GM21367 (cell line): ENCODE data around the gene TEP1.
A peak's percentile ranks its signal among the peaks of the same experiment; 100 is the strongest.
"Not testable (repeated sequence)": the region's sequence is repeated elsewhere in the genome, so short reads cannot be mapped to it uniquely, and the experiment has no call there.

Source experiments
- ATAC-seq: cut with Tn5 transposase; IDR thresholded peaks from one replicate; pipeline ENCODE4 v1.9.1; 2021; ENCODE audit not compliant: unreplicated experiment

The TEP1 gene

DNA sequence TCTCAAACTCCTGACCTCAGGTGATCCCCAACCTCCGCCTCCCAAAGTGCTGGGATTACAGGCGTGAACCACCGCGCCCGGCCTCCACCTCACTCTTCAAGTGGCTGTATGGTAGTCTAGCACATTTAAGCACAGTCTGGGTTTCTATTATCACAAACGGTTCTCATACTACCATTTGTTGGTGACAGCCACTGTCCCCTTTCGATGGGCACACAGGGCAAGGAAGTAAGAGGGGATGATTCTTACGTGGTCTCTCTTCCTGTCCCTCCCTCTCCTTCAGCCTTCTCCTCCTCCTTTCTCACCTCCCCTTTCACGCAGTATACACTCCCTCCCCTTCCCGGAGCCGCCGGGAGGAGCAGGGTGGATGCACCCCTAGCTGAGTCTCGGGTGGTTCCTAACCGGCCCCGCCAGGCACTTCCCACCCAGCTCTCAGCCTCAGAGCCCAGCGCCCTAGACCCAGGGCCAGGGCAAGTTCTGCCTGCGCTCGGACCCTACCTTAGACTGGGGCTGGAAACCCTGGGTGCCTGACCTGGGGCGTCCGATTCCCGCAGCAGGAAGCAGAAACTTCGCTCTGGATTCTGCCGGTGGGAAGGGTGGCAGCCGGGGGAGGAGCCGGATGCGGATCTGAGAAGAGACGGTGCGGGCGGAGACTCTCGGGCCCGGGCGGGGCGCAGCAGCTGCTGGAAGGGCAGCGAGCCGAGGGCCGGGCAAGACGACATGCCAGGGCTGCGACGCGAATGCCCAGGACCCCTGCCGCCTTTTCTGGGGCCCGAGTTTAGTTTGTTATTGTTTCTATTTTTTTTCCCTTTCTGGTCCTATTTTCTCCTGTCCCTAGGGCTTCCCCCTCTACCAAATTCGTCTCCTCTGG, at the start of gene TEP1:
TSS of gene TEP1 (minus strand) at position 626 of the 868 bp plus-strand sequence. CDS start 5,062 bp downstream, outside the sequence.
- peak; percentile 48 for ATAC-seq

DNA sequence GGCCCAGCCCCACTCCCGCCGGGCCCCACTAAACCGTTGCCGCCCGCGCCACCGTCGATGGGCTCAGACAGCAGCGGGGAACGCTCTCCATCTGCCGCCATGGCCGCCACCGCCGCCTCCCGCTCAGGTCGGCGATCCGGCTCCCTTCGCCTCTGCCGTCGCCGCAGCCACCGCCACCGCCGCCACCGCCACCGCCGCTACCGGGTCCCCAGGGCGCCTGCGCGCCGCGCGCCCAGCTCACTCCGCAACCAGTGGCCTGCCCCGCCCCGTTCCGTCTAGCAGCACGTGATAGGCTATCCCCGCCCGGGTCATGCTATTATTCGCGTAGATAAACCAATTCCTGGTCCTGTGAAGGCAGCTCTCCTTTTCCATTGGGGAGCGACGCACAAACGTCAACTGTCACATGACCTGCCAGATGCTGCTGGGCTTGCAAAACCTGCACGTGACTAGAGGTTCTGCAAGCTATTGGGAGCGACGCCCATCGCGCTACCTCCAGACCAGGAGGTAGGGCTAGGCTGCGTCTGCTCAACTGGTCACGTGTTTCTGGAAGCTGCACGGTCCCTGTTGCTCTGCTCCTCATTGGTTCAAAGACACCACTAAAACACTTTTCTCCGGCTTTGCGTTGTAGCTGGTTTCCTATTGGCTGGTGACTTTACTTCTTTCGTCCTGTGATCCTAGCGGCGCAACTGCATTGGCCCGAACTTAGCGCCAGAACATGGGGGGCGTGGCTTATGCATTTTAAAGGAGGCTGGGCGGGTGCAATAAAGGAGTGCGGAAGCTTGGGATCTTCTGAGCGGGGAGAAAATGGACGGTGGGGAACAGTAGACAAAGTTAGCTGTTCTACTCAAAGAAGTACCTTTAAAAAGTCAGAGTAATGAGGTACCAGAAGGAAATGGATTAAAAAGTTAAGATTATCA, 48.2 kb upstream of the TEP1 start, which contains the start of gene PIP4P1:
TSS of gene PIP4P1 (minus strand) at position 210 of the 917 bp plus-strand sequence. CDS start at position 101, 109 bp downstream.
- ATAC-seq = peak; percentile 91

DNA sequence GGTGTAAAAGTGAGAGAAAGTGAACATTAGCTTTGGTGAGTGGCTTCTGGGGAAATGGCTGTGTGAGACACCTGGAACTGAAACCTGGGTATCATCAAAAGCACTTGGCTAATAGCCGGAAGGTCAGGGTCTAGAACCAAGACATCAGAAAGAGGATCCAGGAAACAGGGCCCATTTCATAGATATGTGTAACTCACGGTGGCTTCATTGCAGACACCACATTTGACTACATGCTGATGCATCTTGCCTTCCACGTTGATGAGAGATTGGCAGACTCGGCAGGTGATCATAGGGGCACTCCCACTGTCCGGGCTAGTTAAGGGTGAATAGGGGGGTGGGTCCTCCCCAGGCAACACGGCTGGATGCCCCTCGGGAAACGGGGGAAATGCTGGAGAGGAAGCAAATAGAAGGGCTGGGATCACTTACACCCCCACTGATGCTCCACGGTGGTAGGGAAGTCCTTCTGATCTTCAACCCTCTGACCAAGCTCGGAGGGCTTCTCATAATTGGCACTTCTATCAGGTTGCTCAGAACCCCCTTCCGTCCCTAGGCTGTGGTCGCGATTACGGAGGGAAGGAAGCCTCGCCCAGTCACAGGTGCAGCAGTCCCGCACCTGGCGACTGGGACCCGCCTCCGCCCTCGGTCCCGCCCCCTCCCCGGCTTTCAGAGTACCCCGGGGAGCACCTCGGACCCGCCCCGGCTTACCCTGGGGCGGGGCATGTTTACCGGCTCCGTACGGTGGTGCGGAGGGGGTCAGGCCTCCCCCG, 47.3 kb upstream of the TEP1 start:
- ATAC-seq = no peak

DNA sequence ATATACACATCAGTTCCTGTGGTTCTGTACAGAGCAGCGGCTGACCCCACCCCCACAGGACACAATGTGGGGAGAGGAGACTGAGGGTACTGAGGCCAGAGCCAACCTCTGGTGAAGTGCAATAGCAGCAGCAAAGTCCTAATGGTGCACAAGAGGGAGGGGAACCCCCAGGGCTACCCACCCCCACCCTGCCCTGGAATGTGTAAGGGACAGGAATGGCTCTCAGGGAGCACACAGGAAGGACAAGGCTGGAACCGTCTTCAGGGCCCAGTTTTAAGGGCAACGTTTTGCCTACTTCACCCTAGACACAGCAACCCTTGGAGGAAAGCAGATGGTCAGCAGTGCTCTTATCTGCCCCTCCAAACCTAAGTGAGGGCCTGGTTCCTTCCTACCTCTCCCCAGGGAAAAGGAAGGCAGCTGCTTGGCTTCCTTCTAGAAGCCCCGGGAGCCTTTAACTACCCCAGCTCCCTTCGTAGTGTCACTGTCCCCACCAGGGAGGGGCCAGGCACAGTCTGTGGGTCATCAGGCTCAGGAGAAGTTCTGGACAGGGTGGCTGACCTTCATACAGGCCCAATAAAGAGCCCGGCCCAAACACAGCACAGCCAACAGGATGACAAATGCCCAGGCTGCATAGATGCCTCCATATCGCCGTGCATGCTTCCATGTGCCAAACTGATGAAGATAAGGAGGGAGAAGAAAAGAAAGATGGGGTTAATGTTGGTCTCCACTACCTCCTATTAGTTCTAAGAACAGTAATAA, 44.9 kb upstream of the TEP1 start:
- no peak for ATAC-seq

DNA sequence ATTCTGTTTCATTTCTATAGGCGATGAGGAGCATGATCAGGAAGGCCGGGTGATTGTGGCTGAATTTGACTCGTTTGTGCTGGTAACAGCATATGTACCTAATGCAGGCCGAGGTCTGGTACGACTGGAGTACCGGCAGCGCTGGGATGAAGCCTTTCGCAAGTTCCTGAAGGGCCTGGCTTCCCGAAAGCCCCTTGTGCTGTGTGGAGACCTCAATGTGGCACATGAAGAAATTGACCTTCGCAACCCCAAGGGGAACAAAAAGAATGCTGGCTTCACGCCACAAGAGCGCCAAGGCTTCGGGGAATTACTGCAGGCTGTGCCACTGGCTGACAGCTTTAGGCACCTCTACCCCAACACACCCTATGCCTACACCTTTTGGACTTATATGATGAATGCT, 43.7 kb upstream of the TEP1 start:
- no peak for ATAC-seq

DNA sequence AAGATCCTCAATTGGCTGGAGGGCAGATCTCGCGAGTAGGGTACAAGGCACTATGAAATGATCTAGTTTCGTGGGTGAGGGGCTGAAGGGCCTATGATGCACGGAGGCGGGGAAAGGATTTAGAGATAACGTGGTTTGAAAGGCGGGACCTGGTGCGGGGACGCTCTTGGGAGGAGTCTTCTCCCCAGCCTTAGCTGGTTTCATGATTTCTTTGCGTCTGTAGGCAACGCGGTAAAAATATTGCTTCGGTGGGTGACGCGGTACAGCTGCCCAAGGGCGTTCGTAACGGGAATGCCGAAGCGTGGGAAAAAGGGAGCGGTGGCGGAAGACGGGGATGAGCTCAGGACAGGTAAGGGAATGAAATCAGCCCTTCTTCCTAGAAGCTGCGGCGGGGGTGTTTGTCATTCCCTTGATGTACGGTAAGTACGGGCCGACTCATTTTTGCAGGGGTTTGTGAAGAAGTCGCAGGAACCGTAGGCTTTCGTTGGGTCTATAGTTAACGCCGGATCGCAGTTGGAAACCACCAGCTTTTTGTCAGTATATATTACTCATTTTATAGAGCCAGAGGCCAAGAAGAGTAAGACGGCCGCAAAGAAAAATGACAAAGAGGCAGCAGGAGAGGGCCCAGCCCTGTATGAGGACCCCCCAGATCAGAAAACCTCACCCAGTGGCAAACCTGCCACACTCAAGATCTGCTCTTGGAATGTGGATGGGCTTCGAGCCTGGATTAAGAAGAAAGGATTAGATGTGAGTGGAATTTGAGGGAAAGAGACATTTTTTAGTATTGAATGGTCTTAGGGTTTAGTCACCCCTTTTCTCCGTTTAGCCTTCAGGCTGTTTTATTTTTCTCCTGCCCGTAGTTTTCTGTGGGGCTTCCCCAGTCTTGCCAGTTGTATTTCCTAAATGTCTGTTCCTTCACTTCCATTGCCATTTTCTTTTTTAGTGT, 42.3 kb upstream of the TEP1 start:
- peak; percentile 33 for ATAC-seq

DNA sequence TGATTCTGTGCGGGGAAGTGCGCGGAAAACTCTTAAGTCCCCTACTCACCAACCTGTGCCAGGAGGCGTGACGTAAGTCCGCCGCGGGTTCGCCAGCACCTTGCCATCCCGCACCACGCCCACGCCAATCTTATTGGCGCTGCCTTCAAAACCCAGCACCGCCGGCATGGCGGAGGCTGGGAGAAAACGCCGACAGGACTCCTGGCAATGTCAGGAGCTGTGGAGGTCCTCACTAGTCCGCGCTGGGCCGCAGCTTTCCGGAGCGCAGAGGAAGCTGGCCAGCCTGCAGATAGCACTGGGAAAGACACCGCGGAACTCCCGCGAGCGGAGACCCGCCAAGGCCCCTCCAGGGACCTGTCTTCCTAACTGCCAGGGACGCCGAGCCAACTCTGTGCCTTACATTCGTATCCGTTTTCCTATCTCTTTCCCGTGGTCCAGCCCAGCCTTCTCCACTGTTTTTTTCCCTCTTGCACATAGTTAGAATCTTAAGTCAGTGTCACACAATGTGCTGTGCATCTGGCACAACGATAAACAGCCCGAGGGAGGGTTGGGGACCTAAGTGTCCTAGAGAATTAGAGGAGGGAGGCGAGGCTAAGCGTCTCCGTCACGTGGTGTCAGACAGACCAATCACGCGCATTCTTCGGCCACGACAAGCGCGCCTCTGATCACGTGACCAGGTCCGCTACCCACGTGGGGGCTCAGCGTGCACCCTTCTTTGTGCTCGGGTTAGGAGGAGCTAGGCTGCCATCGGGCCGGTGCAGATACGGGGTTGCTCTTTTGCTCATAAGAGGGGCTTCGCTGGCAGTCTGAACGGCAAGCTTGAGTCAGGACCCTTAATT, 41.4 kb upstream of the TEP1 start, which contains the start of the genes APEX1 and OSGEP:
TSS of gene APEX1 (plus strand) at position 711 of the 839 bp plus-strand sequence. CDS start 420 bp downstream, outside the sequence.
TSS of gene OSGEP (minus strand) at position 297 of the 839 bp plus-strand sequence. CDS start at position 168, 129 bp downstream.
- ATAC-seq = peak; percentile 79

DNA sequence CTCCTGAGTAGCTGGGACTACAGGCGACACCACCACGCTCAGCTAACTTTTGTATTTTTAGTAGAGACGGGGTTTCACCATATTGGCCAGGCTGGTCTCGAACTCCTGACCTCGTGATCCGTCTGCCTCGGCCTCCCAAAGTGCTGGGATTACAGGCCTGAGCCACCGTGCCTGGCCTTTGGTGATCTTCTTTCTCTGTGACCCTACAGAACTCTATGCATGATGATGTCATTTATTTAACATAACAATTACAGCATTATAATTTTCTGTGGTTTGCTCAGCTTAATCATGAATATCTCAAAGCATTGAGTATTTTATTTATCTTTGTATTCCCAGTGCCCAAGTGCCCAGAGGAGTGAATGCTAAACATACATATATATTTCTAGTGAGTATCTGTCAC, 39.5 kb upstream of the TEP1 start:
- not testable (repeated sequence) for ATAC-seq

DNA sequence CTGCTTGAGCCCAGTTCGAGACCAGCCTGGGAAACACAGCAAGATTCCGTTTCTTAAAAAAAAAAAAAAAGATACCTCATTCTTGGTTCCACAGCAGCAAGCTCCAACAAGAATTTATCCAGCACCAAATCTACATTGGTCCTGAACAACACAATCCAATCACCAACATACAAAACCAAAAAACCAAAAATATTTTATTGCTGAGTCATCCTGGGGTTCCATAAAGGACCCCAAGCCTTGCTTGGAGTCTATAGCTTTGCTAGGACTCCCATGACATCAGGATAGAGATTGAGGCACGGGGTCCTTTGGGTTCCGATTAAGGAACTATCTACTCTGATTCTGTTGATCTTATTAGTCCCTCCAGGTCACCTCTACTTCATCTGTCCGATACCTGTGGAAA, 33.6 kb upstream of the TEP1 start:
- no peak for ATAC-seq

DNA sequence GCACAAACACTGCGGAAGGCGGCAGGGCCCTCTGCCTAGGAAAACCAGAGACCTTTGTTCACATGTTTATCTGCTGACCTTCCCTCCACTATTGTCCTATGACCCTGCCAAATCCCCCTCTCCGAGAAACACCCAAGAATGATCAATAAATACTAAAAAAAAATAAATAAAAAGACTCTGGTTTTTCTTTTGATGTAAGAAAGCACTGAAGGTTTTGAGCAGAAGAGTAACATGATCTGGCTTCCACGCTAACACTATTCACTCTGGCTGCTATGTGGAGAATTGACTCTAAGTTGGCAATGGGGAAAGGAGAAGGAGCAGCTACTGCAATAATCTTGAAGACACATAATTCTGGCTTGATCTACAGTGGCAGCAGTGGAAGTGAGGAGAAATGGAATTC, 30.3 kb upstream of the TEP1 start:
- ATAC-seq = not testable (repeated sequence)

DNA sequence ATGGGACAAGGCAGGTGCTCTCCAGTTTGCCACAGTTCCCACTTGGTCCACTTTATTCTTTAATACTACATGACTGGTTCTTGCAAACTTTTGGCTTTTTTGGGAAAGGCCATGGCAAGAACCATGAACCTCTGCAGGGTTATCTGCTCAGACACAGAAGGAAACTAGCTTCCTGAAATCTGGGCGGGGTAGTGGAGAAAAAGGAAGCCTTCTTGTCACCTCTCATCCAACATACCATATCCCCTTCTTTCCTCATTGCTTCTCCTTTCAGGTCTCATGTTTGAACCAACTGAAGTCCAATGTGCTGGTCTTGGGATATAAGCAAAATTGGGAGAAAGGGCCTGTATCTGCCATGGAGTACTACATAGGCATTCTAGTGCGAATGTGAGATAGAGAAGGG, 28.2 kb upstream of the TEP1 start:
- no peak for ATAC-seq

DNA sequence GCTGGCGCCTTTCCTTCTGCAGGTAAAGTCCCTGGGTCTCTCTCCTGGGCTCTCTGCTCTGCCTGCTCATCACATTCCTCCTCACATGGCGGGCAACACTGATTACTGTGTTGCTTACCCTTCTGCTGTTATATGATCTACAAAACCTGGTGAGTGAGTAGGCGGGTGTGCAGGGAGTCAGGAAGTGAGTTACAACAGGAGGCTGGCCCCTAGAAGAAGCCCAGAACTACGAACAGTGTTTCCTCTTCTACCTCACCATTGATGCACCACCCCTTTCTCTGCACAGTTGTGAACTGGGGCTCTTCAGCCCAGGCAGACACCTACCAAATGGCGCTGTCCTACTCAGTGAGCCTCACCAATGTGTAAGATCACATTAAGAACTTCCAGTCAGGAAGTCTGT, 27.6 kb upstream of the TEP1 start:
- no peak for ATAC-seq

DNA sequence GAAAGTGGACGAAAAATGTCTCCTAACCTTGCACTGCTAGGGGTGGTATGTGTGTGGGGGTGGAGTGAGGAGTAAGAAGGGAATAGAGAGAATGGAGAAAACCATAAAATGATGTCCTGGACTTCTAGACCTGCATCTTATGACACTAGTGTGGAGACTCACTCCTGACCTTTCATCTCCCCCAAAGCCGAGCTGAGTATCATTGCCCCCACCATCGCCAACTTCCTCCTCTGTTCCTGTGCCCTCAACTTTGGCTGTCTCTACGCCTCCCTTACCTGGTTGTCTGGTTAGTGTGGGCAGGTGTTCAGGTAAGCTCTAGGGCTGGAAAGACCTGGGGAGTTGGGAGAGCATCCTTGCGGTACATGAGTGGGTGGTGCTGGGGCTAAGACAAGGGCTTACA, 27.2 kb upstream of the TEP1 start:
- no peak for ATAC-seq

DNA sequence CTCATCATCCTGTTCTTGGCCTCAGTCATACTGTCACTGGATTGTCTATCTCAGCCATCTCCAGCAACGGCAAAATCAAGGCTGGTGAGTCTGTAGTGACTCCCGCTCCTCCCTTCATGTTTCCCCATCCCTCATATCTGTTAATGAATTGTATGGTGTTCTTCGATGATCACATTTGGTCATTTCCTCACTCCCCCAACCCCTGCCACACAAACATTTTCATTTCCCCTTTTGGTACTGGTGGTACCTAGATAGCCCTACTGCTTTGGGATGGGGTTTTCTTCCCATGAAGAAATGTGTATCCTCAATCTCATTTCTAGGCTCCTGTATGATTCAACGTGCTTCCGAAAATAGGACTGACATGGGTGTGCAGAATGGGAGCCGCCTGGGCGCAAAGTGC, 25.4 kb upstream of the TEP1 start:
- no peak for ATAC-seq

DNA sequence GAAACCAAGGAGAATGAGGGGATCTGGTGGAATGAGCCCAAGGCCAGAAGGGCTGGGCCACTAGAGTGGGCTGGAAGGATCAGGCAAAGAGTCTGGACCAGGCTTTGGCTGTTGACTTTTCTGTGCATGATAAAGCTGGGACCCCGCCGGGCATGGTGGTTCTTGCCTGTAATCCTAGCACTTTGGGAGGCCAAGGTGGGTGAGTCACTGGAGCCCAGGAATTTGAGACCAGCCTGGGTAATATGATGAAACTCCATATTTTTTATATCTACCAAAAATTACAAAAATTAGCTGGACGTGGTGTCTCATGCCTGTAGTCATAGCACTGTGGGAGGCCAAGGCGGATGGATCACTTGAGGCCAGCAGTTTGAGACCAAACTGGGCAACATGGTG, 23.1 kb upstream of the TEP1 start:
- no peak for ATAC-seq

DNA sequence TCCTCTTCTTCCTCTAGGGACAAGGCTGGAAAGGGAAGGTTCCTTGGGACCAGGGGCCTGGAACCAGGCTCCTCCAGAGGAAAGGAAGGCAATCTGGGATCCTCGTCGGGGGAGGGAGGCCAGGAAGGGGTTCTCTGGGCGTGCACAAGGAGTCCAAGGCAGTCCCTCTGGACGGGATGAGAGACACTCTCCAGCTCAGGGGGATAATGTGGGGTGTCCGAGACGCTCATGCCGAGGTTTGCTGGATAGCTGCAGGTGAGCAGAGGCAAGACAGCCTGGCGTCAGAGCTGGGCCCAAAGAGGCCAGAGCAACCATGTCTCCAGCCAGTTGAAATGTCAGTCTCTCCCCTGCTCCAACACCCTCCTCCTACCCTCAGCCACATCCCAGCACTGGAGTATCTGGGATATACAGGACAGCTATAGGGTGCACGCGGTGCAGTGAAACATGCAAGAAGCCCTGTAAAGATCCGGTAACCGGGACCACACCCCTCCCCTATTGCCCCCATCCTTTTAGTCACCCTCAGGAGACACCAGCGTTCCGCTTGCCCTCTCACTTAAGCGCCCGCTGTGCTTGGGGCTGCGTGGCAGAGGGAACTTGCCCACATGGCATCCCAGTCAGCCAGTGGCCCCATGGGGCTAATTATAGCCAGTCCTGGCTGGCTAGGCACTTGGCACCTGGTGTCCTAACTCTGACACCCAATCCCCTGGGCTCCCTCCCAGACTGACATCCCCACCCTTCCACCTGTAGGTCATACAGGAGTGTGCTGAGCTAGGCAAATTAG, 22.5 kb upstream of the TEP1 start, which contains the start of gene KLHL33:
TSS of gene KLHL33 (minus strand) at position 585 of the 781 bp plus-strand sequence. CDS start at position 230, 355 bp downstream.
- ATAC-seq = no peak
